Gastroesophageal sphincter (tissue), 2 donors: ENCODE results near the gene ACSS1.

Experiments used
- EP300 ChIP-seq: sonication (generic); formaldehyde crosslinking; IDR thresholded peaks from one replicate; pipeline ENCODE4 v1.6.1; 2017; ENCODE audit warnings: antibody characterized with exemption, mild to moderate bottlenecking
- POLR2AphosphoS5 ChIP-seq: sonication (generic); formaldehyde crosslinking; IDR thresholded peaks from one replicate; pipeline ENCODE4 v1.6.1; 2017; ENCODE audit warnings: antibody characterized with exemption

DNA sequence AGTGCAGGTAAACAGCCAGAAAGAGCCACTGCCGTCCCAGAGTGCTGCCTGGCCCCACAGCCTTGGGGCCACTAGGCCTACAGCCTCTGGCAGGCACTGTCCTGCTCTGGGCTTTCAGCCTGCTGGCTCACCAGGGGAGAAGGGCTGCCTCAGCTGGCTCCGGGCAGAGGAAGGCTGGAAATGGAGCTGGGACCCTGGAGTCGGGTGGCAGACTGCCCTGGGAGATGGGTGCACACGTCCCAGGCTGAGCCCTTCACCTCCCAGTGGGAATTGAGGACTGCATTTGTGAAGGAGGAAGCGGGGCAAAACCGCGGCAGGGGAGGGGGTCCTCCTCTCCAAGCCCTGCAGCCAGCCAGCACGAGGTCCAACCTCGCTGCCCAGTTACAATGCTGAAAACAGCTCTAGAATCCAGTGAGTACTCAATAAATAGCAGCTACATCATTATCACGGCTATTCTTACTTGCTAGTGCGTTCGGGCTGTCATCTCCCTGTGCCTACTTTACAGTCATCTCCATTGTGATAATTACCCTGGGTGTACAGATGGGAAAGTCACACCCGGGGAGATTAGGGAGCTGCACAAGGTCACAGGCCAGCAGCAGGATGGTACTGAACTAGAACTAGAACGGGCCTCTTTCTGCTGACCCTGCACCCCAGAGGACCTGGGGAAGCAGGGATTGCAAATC, 13.1 kb downstream of the ACSS1 start:
- TF ChIP-seq POLR2AphosphoS5 (no peak), EP300 (no peak)
